ENCODE measurements around the gene HSPG2. TPM values are rescaled to one million over a fixed set of nuclear protein-coding genes. Genes with fewer than 3 reads are reported as not detected.

HSPG2 gene
- total and polyA plus RNA-seq, 9 of the 15 experiments (the other 6 are each of a cell fraction or from before 2014, with no cell fraction given) = 0.14 to 160 (median 15.7) TPM

GRCh38 chr1:21880619-21880970 lies 56.5 kb downstream of the HSPG2 start:
- BruUV-seq (replicated peaks) = no TSS peak
- Histone ChIP-seq H3K79me2 (ENCODE audit: control insufficient read depth, insufficient read depth, low read length) (no peaks in the 10 kb centered on the region), H3K27ac (ENCODE audit: extremely low read depth, low read depth, low read length) (no peak overlapping the region), H3K4me3 (no peak overlapping the region), H4K20me1 (replicated peaks; ENCODE audit: control insufficient read depth, insufficient read depth, low read length) (no peaks in the 10 kb centered on the region), H3K36me3 (ENCODE audit: control insufficient read depth, insufficient read depth, low read length) (peaks cover 87% of the 10 kb centered on the region), H3K4me1 (replicated peaks in 1 of 2; ENCODE audit: control insufficient read depth in 2 of 2, insufficient read depth in 2 of 2, low read length in 2 of 2) (peaks cover 0 to 32% of the 10 kb centered on the region in 2 experiments; a peak in 1 of 5 replicates), H3K27me3 (ENCODE audit: control insufficient read depth in 2 of 2, insufficient read depth in 2 of 2, low read length in 2 of 2) (no peaks in the 10 kb centered on the region), H3K4me2 (ENCODE audit: insufficient read depth, low read length) (no peak overlapping the region), H3K9me3 (replicated peaks; ENCODE audit: control insufficient read depth, insufficient read depth, low read depth, low read length) (no peaks in the 10 kb centered on the region), H2AFZ (ENCODE audit: low read depth, low read length) (no peak overlapping the region), H3K9me1 (ENCODE audit: control insufficient read depth, insufficient read depth, low read length) (no peaks in the 10 kb centered on the region), H3K9ac (ENCODE audit: insufficient read depth in 1 of 2, low read depth in 2 of 2, low read length in 2 of 2) (no peak overlapping the region)
- 93% methylated on average over 16 of the region's 16 CpGs for WGBS (ENCODE audit: insufficient coverage, low coverage, missing lambda C conversion rate)
- no peak for TF ChIP-seq CTBP1 (IDR thresholded peaks at IDR 0.05; ENCODE audit: borderline replicate concordance)
- TF ChIP-seq SRSF3 (IDR thresholded peaks at IDR 0.05; ENCODE audit: insufficient read depth, low read length) = no peak
- TF ChIP-seq POLR2G (IDR thresholded peaks at IDR 0.05; ENCODE audit: low read depth, low read length) = peak; percentile 49; the same call in 1 of the 2 replicates
- peak; percentile 68 for TF ChIP-seq RBM22 (IDR thresholded peaks at IDR 0.05; ENCODE audit: low read depth, low read length, poor library complexity, severe bottlenecking)
- no peak for TF ChIP-seq ZFX (CRISPR knock-in tag; IDR thresholded peaks at IDR 0.05)
- TF ChIP-seq DIDO1 (tag; IDR thresholded peaks at IDR 0.05; ENCODE audit: low read depth) = no peak
- ChIA-PET CTCF (ENCODE audit: low intra/inter-chr PET ratio) (no interaction called here), POLR2A (interaction anchor here (1.0 to 1.3 kb wide), 2 partner anchors 12 to 14 kb away, joined by 3 to 4 read pairs; no protein-coding TSS in a partner anchor)
- in situ Hi-C loops (cut with MboI) (no loop called here), intact Hi-C loops (cut with micrococcal nuclease) (no loop called here)
- FAIRE-seq = no peak
- no peak for ATAC-seq
- no peak for DNase-seq (ENCODE audit: extremely low read depth in 1 of 4, low spot score in 3 of 4)
